Activated CD4-positive, alpha-beta T cell treated with anti-CD3 and anti-CD28 coated beads, Interleukin-2, amount 10 ng/mL, durations not matched to agents 7 days and 5 days (primary cell): Measurements from ENCODE around the gene FARS2. TPM values are rescaled to one million over a fixed set of nuclear protein-coding genes. Genes with fewer than 3 reads are reported as not detected.

Experiments
- CTCF ChIA-PET: fragments of 350-600 bp; sonication (Branson Sonifier 250); formaldehyde crosslinking; loops from one replicate; lab custom pipeline; 2021; ENCODE audit warnings: antibody characterized with exemption; lab: Charles Lee
- POLR2A ChIA-PET: fragments of 350-600 bp; sonication (Branson Sonifier 250); formaldehyde crosslinking; loops from one replicate; lab custom pipeline; 2021; ENCODE audit warnings: antibody characterized with exemption; lab: Charles Lee
- DNase-seq: peaks from one replicate; pipeline ENCODE4 v3.0.0-alpha.2; 2020
- H3K27ac Mint-ChIP-seq: one replicate; pipeline ENCODE4 v1.8.0; 2021; ENCODE audit warnings: mild to moderate bottlenecking, moderate library complexity, mixed read lengths
- H3K27me3 Mint-ChIP-seq: one replicate; pipeline ENCODE4 v1.8.0; 2021; ENCODE audit warnings: mixed read lengths
- H3K36me3 Mint-ChIP-seq: one replicate; pipeline ENCODE4 v1.8.0; 2021; ENCODE audit warnings: low read depth, mixed read lengths
- H3K4me1 Mint-ChIP-seq: one replicate; pipeline ENCODE4 v1.8.0; 2021; ENCODE audit warnings: mixed read lengths
- H3K4me3 Mint-ChIP-seq: one replicate; pipeline ENCODE4 v1.8.0; 2021; ENCODE audit warnings: mild to moderate bottlenecking, moderate library complexity, mixed read lengths
- H3K9me3 Mint-ChIP-seq: one replicate; pipeline ENCODE4 v1.8.0; 2021; ENCODE audit warnings: mixed read lengths
- total RNA-seq, 2 experiments: library from RNA; stranded (reverse); gene quantifications; one replicate each; pipeline ENCODE4 v1.2.3, GENCODE V29; 2021

FARS2 gene
- total RNA-seq, 2 experiments from 2014 or later, result 17.2 to 17.5 TPM

DNA sequence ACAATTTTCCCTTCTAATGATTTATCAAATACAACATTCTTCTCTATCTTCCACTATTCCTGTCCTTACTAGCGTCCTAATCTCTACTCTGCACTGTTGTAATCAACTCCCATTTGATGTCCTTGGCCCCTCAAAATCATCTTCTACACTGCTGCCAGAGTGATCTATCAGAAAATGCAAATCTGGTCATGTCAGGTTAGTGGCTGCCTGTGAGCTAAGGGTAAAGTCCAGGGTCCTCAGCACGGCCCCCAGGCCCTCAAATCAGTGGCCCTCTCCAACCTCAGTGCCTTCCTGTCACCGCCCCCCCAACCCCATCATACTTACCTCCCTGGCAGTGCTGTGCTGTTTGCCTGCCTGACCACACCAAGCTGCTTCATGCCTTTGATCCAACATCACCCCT is 4.4 kb upstream of the FARS2 start:
- H3K4me3 Mint-ChIP-seq, result no peak overlapping the region
- POLR2A ChIA-PET, result no interaction called here

GRCh38 chr6:5257400-5257799 is 3.9 kb upstream of the FARS2 start:
- no peaks in the 10 kb centered on the region for H3K9me3 Mint-ChIP-seq
- POLR2A ChIA-PET, result no interaction called here
- CTCF ChIA-PET, result interaction anchor here (1.0 to 1.4 kb wide), 2 partner anchors 9 to 19 kb away, joined by 3 read pairs; no protein-coding TSS in a partner anchor

More for the DNA sequence above, 4.4 kb upstream of the FARS2 start:
- Mint-ChIP-seq H3K36me3 (peaks cover 14% of the 10 kb centered on the region), H3K27ac (peak overlapping the region; percentile 16), H3K27me3 (no peaks in the 10 kb centered on the region), H3K4me1 (peaks cover 32% of the 10 kb centered on the region), H3K9me3 (no peaks in the 10 kb centered on the region)
- DNase-seq, result no peak
- CTCF ChIA-PET, result interaction anchor here (1.0 to 1.4 kb wide), 2 partner anchors 9 to 20 kb away, joined by 3 read pairs; no protein-coding TSS in a partner anchor

GRCh38 chr6:5259428-5259827 is 1.9 kb upstream of the FARS2 start:
- peak overlapping the region; percentile 95 for H3K4me3 Mint-ChIP-seq

More at GRCh38 chr6:5257400-5257799, 3.9 kb upstream of the FARS2 start:
- peaks cover 12% of the 10 kb centered on the region for H3K36me3 Mint-ChIP-seq
- H3K27me3 Mint-ChIP-seq, result no peaks in the 10 kb centered on the region
- DNase-seq, result no peak
- no peak overlapping the region for H3K4me3 Mint-ChIP-seq
- H3K4me1 Mint-ChIP-seq, result peaks cover 32% of the 10 kb centered on the region
- peak overlapping the region; percentile 16 for H3K27ac Mint-ChIP-seq

DNA sequence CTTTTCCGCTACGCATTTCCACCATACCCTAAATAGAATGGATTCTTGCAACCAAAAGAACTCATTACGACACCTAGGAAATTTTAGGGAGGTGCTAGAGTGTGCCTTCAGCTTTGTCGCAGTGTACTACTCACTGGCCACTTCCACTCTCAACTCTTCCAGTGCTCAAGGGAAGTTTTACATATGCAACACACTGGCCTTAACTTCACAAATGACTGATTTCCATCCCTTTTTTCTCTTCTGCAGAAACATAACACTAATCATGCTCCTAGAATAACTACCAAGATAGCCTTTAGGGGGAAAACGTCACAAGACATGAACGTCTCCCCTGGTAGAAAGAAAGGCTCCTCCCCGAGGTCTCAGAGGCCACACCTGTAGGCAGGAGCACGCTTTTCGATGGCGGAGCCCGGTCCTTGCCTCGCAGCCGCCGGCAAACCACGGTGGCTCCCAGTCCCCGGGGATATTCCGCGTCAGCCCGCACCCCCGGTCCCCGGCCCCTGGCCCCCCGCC is 1.1 kb upstream of the FARS2 start:
- Mint-ChIP-seq H3K4me1 (peaks cover 42% of the 10 kb centered on the region), H3K4me3 (peak overlapping the region; percentile 95), H3K36me3 (peaks cover 4% of the 10 kb centered on the region), H3K27me3 (no peaks in the 10 kb centered on the region), H3K9me3 (no peaks in the 10 kb centered on the region), H3K27ac (peak overlapping the region; percentile 100)
- ChIA-PET POLR2A (interaction anchor here (0.6 kb wide), 1 partner anchor 86 kb away, joined by 3 read pairs; no protein-coding TSS in a partner anchor), CTCF (interaction anchor here (1.4 to 2.3 kb wide), 3 partner anchors 10 to 116 kb away, joined by 3 to 6 read pairs (median 3); no protein-coding TSS in a partner anchor)
- peak; percentile 84 for DNase-seq

More at GRCh38 chr6:5259428-5259827, 1.9 kb upstream of the FARS2 start:
- Mint-ChIP-seq H3K4me1 (peaks cover 38% of the 10 kb centered on the region), H3K27me3 (no peaks in the 10 kb centered on the region), H3K27ac (peak overlapping the region; percentile 100), H3K9me3 (no peaks in the 10 kb centered on the region), H3K36me3 (peaks cover 8% of the 10 kb centered on the region)
- ChIA-PET POLR2A (no interaction called here), CTCF (interaction anchor here (2.3 kb wide), 1 partner anchor 116 kb away, joined by 6 read pairs; no protein-coding TSS in a partner anchor)
- DNase-seq, result no peak

DNA sequence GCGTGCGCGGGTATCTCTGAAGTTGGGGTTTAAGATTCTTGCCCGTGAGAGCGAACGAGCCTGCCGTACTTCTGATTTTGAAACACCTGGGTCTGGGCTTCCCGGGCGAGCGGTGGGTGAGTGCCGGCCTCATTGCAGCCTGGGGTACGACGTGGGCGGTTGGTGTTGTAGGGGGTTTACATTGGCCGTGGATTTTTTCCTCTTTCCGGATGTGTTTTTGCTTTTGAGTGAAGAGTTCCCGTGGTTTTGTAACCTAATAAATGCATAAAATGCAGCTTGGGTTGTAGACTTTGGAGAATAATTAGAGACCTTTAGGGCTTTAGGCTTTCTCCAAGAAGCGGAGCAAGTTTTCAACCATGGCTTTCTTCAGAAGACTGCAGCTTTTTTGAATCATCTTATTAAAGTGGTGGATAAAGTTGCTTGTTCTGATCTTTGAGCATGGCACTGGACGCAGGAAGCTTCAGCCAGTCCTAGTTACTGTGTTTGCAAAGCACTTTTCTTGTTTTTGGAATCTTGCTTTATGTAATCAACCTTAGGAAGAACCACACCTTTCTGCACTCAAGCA is 314 bp downstream of the FARS2 start:
- ChIA-PET POLR2A (no interaction called here), CTCF (interaction anchor here (0.7 to 1.6 kb wide), 6 partner anchors 8 to 87 kb away, joined by 3 to 4 read pairs (median 3); no protein-coding TSS in a partner anchor)
- Mint-ChIP-seq H3K9me3 (no peaks in the 10 kb centered on the region), H3K4me1 (peaks cover 52% of the 10 kb centered on the region), H3K27me3 (no peaks in the 10 kb centered on the region), H3K4me3 (peak overlapping the region; percentile 95), H3K27ac (peak overlapping the region; percentile 100), H3K36me3 (peaks cover 7% of the 10 kb centered on the region)
- no peak for DNase-seq

- Mint-ChIP-seq H3K4me1 (peaks cover 37% of the 10 kb centered on the region), H3K27me3 (no peaks in the 10 kb centered on the region), H3K27ac (no peak overlapping the region), H3K4me3 (no peak overlapping the region), H3K9me3 (peaks cover 7% of the 10 kb centered on the region), H3K36me3 (peaks cover 20% of the 10 kb centered on the region)
- CTCF ChIA-PET, result interaction anchor here (0.6 to 1.8 kb wide), 7 partner anchors 9 to 123 kb away, joined by 3 to 11 read pairs (median 3); no protein-coding TSS in a partner anchor
- POLR2A ChIA-PET, result interaction anchor here (0.7 kb wide), 1 partner anchor 44 kb away, joined by 3 read pairs; no protein-coding TSS in a partner anchor
- no peak for DNase-seq
These were observed 5.1 kb downstream of the FARS2 start for GRCh38 chr6:5266423-5266822.

GRCh38 chr6:5270093-5270680 is 8.9 kb downstream of the FARS2 start:
- Mint-ChIP-seq H3K9me3 (peaks cover 7% of the 10 kb centered on the region), H3K4me3 (no peak overlapping the region), H3K27me3 (no peaks in the 10 kb centered on the region), H3K27ac (no peak overlapping the region), H3K36me3 (peaks cover 28% of the 10 kb centered on the region), H3K4me1 (peaks cover 53% of the 10 kb centered on the region)
- POLR2A ChIA-PET, result no interaction called here
- no peak for DNase-seq
- CTCF ChIA-PET, result interaction anchor here (0.8 to 2.3 kb wide), 4 partner anchors 9 to 34 kb away, joined by 3 to 10 read pairs (median 4); partner anchors contain the start of genes FARS2 and LYRM4

DNA sequence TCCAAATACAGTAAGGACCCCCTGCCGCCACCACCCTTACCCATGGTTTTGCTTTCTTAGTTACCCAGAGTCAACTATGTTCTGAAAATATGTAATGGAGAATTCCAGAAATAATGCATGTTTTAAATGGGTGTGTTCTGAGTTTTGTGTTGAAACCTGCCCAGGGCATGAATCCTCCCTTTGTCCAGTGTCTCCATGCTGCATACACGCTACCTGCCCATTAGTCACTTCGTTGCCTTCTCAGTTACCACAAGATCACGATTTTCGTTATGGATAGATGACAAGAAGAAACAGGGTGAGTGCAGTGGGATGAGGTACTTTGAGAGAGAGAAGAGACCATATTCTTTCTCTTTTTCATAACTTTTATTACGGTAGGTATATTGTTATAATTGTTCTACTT is 10.6 kb downstream of the FARS2 start:
- Mint-ChIP-seq H3K27me3 (no peaks in the 10 kb centered on the region), H3K4me3 (no peak overlapping the region), H3K9me3 (peaks cover 7% of the 10 kb centered on the region), H3K4me1 (peaks cover 51% of the 10 kb centered on the region), H3K36me3 (peaks cover 25% of the 10 kb centered on the region), H3K27ac (no peak overlapping the region)
- DNase-seq, result no peak
- CTCF ChIA-PET, result interaction anchor here (2.2 to 2.3 kb wide), 2 partner anchors 9 to 12 kb away, joined by 6 to 10 read pairs; no protein-coding TSS in a partner anchor
- POLR2A ChIA-PET, result no interaction called here

- ChIA-PET CTCF (interaction anchor here (0.7 to 1.5 kb wide), 2 partner anchors 9 to 10 kb away, joined by 3 read pairs; no protein-coding TSS in a partner anchor), POLR2A (no interaction called here)
- Mint-ChIP-seq H3K4me1 (peaks cover 59% of the 10 kb centered on the region), H3K4me3 (no peak overlapping the region), H3K36me3 (peaks cover 20% of the 10 kb centered on the region), H3K9me3 (no peaks in the 10 kb centered on the region), H3K27ac (peak overlapping the region; percentile 25), H3K27me3 (no peaks in the 10 kb centered on the region)
- DNase-seq, result no peak
These were observed 12.9 kb downstream of the FARS2 start for GRCh38 chr6:5274231-5274630.

DNA sequence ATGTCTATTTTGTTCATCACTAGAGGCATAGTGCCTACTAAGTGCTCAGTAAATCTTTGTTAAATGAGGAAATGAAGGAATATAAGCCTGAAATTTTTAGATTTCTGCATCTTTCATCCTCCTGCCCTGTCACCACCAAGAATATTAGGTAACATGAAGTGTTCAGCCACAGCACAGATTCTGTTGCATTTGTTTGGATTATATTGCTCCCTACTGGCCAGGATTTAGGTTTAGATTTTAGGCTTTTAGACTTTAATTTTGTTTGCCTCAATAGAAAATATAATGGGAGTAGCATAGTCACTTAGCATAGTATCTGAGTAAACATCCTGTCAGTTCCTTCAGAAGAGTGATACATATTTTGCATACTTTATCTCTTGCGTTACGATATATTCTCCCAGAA is 14.2 kb downstream of the FARS2 start:
- Mint-ChIP-seq H3K4me3 (no peak overlapping the region), H3K27ac (no peak overlapping the region), H3K27me3 (no peaks in the 10 kb centered on the region), H3K9me3 (no peaks in the 10 kb centered on the region), H3K36me3 (peaks cover 26% of the 10 kb centered on the region), H3K4me1 (peaks cover 62% of the 10 kb centered on the region)
- CTCF ChIA-PET, result interaction anchor here (1.7 to 2.3 kb wide), 2 partner anchors 15 to 27 kb away, joined by 4 to 7 read pairs; no protein-coding TSS in a partner anchor
- POLR2A ChIA-PET, result interaction anchor here (0.9 kb wide), 1 partner anchor 11 kb away, joined by 3 read pairs; no protein-coding TSS in a partner anchor
- no peak for DNase-seq

- Mint-ChIP-seq H3K36me3 (peaks cover 26% of the 10 kb centered on the region), H3K27me3 (no peaks in the 10 kb centered on the region), H3K4me1 (peaks cover 64% of the 10 kb centered on the region), H3K9me3 (no peaks in the 10 kb centered on the region), H3K4me3 (no peak overlapping the region), H3K27ac (no peak overlapping the region)
- no peak for DNase-seq
- ChIA-PET CTCF (interaction anchor here (1.2 to 2.3 kb wide), 3 partner anchors 13 to 26 kb away, joined by 3 to 7 read pairs (median 4); no protein-coding TSS in a partner anchor), POLR2A (no interaction called here)
These were observed 15.3 kb downstream of the FARS2 start for GRCh38 chr6:5276581-5276980.

DNA sequence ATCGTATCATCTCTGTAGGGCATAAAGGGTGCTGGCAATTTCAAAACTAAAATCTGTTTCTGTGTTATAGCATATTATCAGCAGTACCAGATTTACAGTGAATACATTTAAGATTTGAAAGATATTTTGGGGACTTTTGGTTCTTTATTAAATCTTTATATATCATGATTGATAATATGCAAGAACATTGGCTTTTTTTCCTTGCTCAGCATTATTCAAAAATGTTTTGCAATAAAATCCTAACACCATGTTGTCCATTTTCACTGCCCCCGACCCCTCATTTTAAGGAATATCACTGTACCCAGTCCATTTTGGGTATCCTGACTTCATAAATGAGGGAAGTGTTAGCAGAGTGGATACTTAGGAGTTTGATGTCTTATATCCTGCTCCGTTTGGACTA is 16.3 kb downstream of the FARS2 start:
- Mint-ChIP-seq H3K9me3 (no peaks in the 10 kb centered on the region), H3K36me3 (peaks cover 23% of the 10 kb centered on the region), H3K4me1 (peaks cover 69% of the 10 kb centered on the region), H3K4me3 (no peak overlapping the region), H3K27ac (no peak overlapping the region), H3K27me3 (no peaks in the 10 kb centered on the region)
- CTCF ChIA-PET, result interaction anchor here (2.3 kb wide), 1 partner anchor 25 kb away, joined by 7 read pairs; no protein-coding TSS in a partner anchor
- POLR2A ChIA-PET, result no interaction called here
- no peak for DNase-seq
